ENCODE data around the gene GPSM1. TPM values are rescaled to one million over a fixed set of nuclear protein-coding genes. Genes with fewer than 3 reads are reported as not detected.

Gene GPSM1
- total and polyA plus RNA-seq, 4 donors, result 12.6 to 41.6 (median 22.7) TPM

DNA sequence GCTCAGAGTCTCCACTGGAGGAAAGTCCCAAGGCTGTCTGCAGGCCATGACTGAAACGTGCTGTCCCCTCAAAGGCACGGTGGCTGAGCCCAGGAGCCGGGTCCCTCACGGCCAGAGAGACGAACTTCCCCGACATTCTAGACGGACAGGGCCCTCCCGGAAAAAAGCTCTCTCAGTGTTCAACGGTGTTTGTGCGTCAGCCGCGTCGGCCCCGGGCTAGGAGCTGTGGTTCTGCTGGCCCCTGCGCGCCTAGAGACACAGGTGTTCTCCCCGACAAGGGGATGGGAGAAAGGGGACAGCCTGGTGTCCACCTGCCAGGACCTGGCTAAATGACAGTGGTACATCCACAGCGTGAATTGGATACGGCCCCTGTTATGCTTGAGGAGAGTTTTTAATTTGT, 5.8 kb upstream of the GPSM1 start:
- H3K27ac ChIP-seq (ENCODE audit: low read depth in 1 of 2, low read length in 1 of 2), result no peak overlapping the region
- H3K9me3 ChIP-seq (ENCODE audit: control insufficient read depth in 4 of 4, insufficient read depth in 3 of 4, low read length in 3 of 4), result peaks cover 0 to 2% (median 0%) of the 10 kb centered on the region in 4 donors
- H3K9ac ChIP-seq (ENCODE audit: insufficient read depth in 1 of 2, low read length in 2 of 2), result no peak overlapping the region
- no peaks in the 10 kb centered on the region for H3K36me3 ChIP-seq (ENCODE audit: control insufficient read depth in 4 of 4, insufficient read depth in 4 of 4, low read length in 4 of 4)
- ATAC-seq (ENCODE audit: insufficient read depth, low FRiP score) (no peak), DNase-seq (no peak)
- WGBS, 2 donors, result 90% methylated on average over 19 of the region's 19 CpGs
- TF ChIP-seq, protein P1, sequence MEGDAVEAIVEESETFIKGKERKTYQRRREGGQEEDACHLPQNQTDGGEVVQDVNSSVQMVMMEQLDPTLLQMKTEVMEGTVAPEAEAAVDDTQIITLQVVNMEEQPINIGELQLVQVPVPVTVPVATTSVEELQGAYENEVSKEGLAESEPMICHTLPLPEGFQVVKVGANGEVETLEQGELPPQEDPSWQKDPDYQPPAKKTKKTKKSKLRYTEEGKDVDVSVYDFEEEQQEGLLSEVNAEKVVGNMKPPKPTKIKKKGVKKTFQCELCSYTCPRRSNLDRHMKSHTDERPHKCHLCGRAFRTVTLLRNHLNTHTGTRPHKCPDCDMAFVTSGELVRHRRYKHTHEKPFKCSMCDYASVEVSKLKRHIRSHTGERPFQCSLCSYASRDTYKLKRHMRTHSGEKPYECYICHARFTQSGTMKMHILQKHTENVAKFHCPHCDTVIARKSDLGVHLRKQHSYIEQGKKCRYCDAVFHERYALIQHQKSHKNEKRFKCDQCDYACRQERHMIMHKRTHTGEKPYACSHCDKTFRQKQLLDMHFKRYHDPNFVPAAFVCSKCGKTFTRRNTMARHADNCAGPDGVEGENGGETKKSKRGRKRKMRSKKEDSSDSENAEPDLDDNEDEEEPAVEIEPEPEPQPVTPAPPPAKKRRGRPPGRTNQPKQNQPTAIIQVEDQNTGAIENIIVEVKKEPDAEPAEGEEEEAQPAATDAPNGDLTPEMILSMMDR (IDR thresholded peaks at IDR 0.05; ENCODE audit: control extremely low read depth, extremely low read depth), result no peak
- peaks cover 2 to 28% (median 15%) of the 10 kb centered on the region in 5 donors for H3K4me1 ChIP-seq (ENCODE audit: control insufficient read depth in 5 of 5, insufficient read depth in 5 of 5, low read length in 5 of 5)
- no peaks in the 10 kb centered on the region for H3K27me3 ChIP-seq (ENCODE audit: control insufficient read depth in 3 of 3, insufficient read depth in 3 of 3, low read length in 2 of 3)
- H3K4me3 ChIP-seq, result no peak overlapping the region

DNA sequence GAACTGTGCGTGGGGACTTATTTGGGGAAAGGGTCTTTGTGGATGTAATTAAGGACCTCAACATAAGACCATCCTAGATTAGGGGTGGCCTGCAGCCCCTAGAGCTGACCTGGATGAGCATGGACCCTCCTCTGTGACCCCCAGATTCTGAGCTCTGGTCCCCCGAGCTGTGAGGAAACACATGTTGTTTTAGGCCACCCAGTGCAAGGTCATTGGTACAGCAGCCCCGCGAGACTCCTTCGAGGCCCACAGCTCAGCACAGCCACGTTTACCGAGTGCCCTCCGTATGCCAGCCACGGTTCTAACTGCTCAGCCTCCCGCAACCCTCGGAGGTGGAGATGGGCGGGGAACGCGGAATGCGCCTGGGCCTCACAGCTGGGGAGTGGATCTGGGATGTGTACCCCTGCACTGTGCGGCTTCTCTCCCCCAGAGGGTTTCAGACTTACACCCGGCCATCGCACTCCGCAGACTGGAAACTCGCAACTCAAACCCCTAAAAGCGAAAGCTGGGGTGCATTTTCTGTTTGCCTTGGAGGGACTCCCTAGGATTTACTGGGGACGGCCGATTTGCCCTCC, 4.5 kb upstream of the GPSM1 start:
- WGBS, 2 donors, result 78 to 83% methylated on average over 23 of the region's 23 CpGs
- TF ChIP-seq, protein P1 (IDR thresholded peaks at IDR 0.05; ENCODE audit: control extremely low read depth, extremely low read depth), result no peak
- Histone ChIP-seq H3K4me3 (no peak overlapping the region), H3K27ac (ENCODE audit: low read depth in 1 of 2, low read length in 1 of 2) (no peak overlapping the region), H3K9me3 (ENCODE audit: control insufficient read depth in 4 of 4, insufficient read depth in 3 of 4, low read length in 3 of 4) (peaks cover 0 to 2% (median 0%) of the 10 kb centered on the region in 4 donors), H3K4me1 (ENCODE audit: control insufficient read depth in 5 of 5, insufficient read depth in 5 of 5, low read length in 5 of 5) (peaks cover 2 to 33% (median 15%) of the 10 kb centered on the region in 5 donors), H3K9ac (ENCODE audit: insufficient read depth in 1 of 2, low read length in 2 of 2) (no peak overlapping the region), H3K27me3 (ENCODE audit: control insufficient read depth in 3 of 3, insufficient read depth in 3 of 3, low read length in 2 of 3) (no peaks in the 10 kb centered on the region), H3K36me3 (ENCODE audit: control insufficient read depth in 4 of 4, insufficient read depth in 4 of 4, low read length in 4 of 4) (no peaks in the 10 kb centered on the region)
- ATAC-seq (ENCODE audit: insufficient read depth, low FRiP score) (no peak), DNase-seq (no peak)

DNA sequence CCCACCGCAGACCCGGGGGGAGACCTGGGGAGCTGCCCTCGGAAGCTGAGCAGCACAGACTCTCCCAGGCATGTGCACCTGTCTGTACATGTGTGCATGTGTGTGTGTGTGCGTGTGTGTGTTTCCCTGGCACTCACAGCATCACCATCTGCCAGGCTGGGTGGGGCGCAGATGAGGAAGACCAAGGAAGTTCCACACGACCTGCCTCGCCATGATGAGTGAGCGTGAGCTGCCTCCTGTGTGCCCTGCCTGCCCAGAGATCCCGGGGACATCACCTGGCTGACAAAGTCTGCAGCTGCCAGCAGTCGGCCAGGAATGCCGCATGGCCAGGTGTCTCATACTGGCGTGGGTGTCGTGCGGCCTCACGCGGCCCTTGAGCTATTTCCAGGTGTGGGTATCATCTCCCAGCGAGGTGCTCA, 4.0 kb upstream of the GPSM1 start:
- Histone ChIP-seq H3K27me3 (ENCODE audit: control insufficient read depth in 3 of 3, insufficient read depth in 3 of 3, low read length in 2 of 3) (no peaks in the 10 kb centered on the region), H3K9ac (ENCODE audit: insufficient read depth in 1 of 2, low read length in 2 of 2) (no peak overlapping the region), H3K4me1 (ENCODE audit: control insufficient read depth in 5 of 5, insufficient read depth in 5 of 5, low read length in 5 of 5) (peaks cover 6 to 37% (median 16%) of the 10 kb centered on the region in 5 donors), H3K36me3 (ENCODE audit: control insufficient read depth in 4 of 4, insufficient read depth in 4 of 4, low read length in 4 of 4) (no peaks in the 10 kb centered on the region), H3K4me3 (no peak overlapping the region), H3K27ac (ENCODE audit: low read depth in 1 of 2, low read length in 1 of 2) (no peak overlapping the region), H3K9me3 (ENCODE audit: control insufficient read depth in 4 of 4, insufficient read depth in 3 of 4, low read length in 3 of 4) (peaks cover 0 to 2% (median 0%) of the 10 kb centered on the region in 4 donors)
- ATAC-seq (ENCODE audit: insufficient read depth, low FRiP score) (no peak), DNase-seq (no peak)
- 80 to 86% methylated on average over 17 of the region's 17 CpGs for WGBS, 2 donors
- TF ChIP-seq, protein P1 (IDR thresholded peaks at IDR 0.05; ENCODE audit: control extremely low read depth, extremely low read depth), result no peak
